Ishikawa (cell line): ENCODE measurements around the gene ASH1L.
A peak's percentile ranks its signal among the peaks of the same experiment; 100 is the strongest.

Experiments
- CEBPB ChIP-seq: IDR thresholded peaks from 2 replicates; pipeline ENCODE4 v1.6.1; 2012
- EGR1 ChIP-seq: IDR thresholded peaks from 2 replicates; pipeline ENCODE4 v1.6.1; 2012
- TF ChIP-seq, protein P1 (sequence below): IDR thresholded peaks from 2 replicates; pipeline ENCODE4 v1.6.1; 2012; ENCODE audit warnings: low read depth, mild to moderate bottlenecking

DNA sequence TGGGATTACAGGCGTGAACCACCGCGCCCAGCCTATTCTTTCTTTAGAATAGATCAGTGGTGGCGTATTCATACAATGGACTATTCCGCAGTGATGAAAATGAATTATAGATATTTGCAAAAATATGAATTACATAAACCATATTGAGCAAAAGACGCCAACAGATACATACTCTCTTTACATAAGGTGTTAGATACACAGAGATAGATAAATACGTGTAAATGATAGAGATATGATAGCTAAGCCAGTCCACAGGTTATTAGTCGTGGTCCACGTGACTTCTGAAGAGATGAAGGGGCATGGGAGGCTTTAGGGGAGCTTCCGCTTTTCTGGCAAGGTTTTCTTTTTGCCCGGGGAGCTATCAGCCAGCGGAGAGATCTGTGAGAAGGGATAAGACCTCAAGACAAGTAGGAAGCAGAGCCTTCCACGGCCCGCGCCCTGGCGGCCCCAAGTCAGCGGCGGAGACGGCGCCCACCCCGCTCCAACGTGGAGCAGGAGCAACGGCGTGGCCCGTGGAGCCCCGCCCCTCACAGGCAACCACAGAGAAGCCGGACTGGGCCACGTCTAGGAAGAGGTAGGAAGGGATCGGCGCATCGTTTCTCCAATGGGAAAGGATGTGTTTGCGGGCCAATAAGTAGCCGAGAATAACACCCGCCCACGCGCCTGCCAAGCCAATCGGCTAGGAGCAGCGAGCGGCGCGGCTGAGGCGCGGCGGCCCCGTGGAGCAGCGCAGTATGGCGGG, 47.1 kb upstream of the ASH1L start, which contains the start of gene MSTO1:
- no peak for TF ChIP-seq CEBPB
- TF ChIP-seq, protein P1, sequence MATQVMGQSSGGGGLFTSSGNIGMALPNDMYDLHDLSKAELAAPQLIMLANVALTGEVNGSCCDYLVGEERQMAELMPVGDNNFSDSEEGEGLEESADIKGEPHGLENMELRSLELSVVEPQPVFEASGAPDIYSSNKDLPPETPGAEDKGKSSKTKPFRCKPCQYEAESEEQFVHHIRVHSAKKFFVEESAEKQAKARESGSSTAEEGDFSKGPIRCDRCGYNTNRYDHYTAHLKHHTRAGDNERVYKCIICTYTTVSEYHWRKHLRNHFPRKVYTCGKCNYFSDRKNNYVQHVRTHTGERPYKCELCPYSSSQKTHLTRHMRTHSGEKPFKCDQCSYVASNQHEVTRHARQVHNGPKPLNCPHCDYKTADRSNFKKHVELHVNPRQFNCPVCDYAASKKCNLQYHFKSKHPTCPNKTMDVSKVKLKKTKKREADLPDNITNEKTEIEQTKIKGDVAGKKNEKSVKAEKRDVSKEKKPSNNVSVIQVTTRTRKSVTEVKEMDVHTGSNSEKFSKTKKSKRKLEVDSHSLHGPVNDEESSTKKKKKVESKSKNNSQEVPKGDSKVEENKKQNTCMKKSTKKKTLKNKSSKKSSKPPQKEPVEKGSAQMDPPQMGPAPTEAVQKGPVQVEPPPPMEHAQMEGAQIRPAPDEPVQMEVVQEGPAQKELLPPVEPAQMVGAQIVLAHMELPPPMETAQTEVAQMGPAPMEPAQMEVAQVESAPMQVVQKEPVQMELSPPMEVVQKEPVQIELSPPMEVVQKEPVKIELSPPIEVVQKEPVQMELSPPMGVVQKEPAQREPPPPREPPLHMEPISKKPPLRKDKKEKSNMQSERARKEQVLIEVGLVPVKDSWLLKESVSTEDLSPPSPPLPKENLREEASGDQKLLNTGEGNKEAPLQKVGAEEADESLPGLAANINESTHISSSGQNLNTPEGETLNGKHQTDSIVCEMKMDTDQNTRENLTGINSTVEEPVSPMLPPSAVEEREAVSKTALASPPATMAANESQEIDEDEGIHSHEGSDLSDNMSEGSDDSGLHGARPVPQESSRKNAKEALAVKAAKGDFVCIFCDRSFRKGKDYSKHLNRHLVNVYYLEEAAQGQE = no peak
- TF ChIP-seq EGR1 = peak; percentile 73
